H1 (cell line): ENCODE measurements around the gene PNRC1.

Experiments used
- EP300 ChIP-seq, 2 experiments: IDR thresholded peaks; 1 replicate in 1 of 2; 2 replicates in 1 of 2; pipeline ENCODE4 v1.6.1; 2011 to 2012; ENCODE audit warnings: low read depth in 2 of 2, low read length in 2 of 2, mild to moderate bottlenecking in 2 of 2, borderline replicate concordance in 1 of 2, inconsistent platforms in 1 of 2, moderate library complexity in 1 of 2
- EZH2 ChIP-seq: fragments of 200-600 bp; sonication (generic); IDR thresholded peaks from 2 replicates; pipeline ENCODE4 v1.7.1; 2012; ENCODE audit warnings: low read depth, mild to moderate bottlenecking, moderate library complexity, low read length, inconsistent platforms; ENCODE audit not compliant: severe bottlenecking
- GABPA ChIP-seq: IDR thresholded peaks from 2 replicates; pipeline ENCODE4 v1.6.1; 2011; ENCODE audit warnings: mild to moderate bottlenecking, low read length, moderate library complexity, borderline replicate concordance; ENCODE audit not compliant: insufficient read depth
- JUN ChIP-seq: IDR thresholded peaks from 2 replicates; pipeline ENCODE4 v1.6.1; 2011; ENCODE audit warnings: low read depth, mild to moderate bottlenecking, improper control_type of control experiment, low read length
- JUND ChIP-seq: IDR thresholded peaks from 2 replicates; pipeline ENCODE4 v1.6.1; 2011; ENCODE audit warnings: mild to moderate bottlenecking, improper control_type of control experiment, low read length
- NRF1 ChIP-seq: IDR thresholded peaks from 2 replicates; pipeline ENCODE4 v1.6.1; 2011; ENCODE audit warnings: mild to moderate bottlenecking, low read depth, low read length, improper control_type of control experiment
- PHF8 ChIP-seq: fragments of 200-600 bp; sonication (generic); conservative IDR thresholded peaks from 2 replicates; pipeline ENCODE4 v1.7.1; 2012; ENCODE audit warnings: low read depth, mild to moderate bottlenecking, inconsistent platforms, low read length, moderate library complexity
- RAD21 ChIP-seq, 2 experiments: IDR thresholded peaks in 1 of 2; conservative IDR thresholded peaks in 1 of 2; 2 replicates each; pipeline ENCODE4 v1.6.1; 2011; ENCODE audit warnings: low read depth in 2 of 2, low read length in 2 of 2, improper control_type of control experiment in 1 of 2, inconsistent platforms in 1 of 2, mild to moderate bottlenecking in 1 of 2, moderate library complexity in 1 of 2
- SP2 ChIP-seq: IDR thresholded peaks from 2 replicates; pipeline ENCODE4 v1.6.1; 2012; ENCODE audit warnings: mild to moderate bottlenecking, low read length, inconsistent platforms
- TAF1 ChIP-seq: IDR thresholded peaks from 2 replicates; pipeline ENCODE4 v1.6.1; 2011; ENCODE audit warnings: mild to moderate bottlenecking, low read depth, low read length
- TCF12 ChIP-seq: IDR thresholded peaks from 2 replicates; pipeline ENCODE4 v1.6.1; 2011; ENCODE audit warnings: low read depth, mild to moderate bottlenecking, low read length
- ZNF274 ChIP-seq: IDR thresholded peaks from 2 replicates; pipeline ENCODE4 v1.7.0; 2012; ENCODE audit warnings: low read length, borderline replicate concordance; ENCODE audit errors: extremely low read depth
- TF ChIP-seq, protein P1 (sequence below), 3 experiments: IDR thresholded peaks; 1 replicate in 2 of 3; 2 replicates in 1 of 3; pipeline versions ENCODE4 v1.5.1 to v1.6.1; 2011; ENCODE audit warnings: low read length in 3 of 3, mild to moderate bottlenecking in 3 of 3, inconsistent platforms in 2 of 3, low read depth in 1 of 3, moderate library complexity in 1 of 3; ENCODE audit not compliant: insufficient read depth in 1 of 3; ENCODE audit errors: control extremely low read depth in 1 of 3
- TF ChIP-seq, protein P2 (sequence below): IDR thresholded peaks from 2 replicates; pipeline ENCODE4 v1.6.1; 2012; ENCODE audit warnings: low read length, inconsistent platforms

DNA sequence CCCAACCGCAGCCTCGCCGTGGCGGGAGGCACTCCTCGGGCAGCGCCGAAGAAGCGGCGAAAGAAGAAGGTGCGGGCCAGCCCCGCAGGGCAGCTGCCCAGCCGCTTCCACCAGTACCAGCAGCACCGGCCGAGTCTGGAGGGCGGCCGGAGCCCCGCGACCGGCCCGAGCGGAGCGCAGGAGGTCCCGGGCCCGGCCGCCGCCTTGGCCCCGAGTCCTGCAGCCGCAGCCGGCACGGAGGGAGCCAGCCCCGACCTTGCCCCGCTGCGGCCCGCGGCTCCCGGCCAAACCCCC is 525 bp downstream of the PNRC1 start:
- TF ChIP-seq TCF12 (no peak), ZNF274 (no peak), TAF1 (0 out of 2 replicates have a peak, but pooled peaks have one; percentile 5), RAD21 (IDR thresholded peaks at IDR 0.05 in 1 of 2, conservative IDR thresholded peaks at IDR 0.05 in 1 of 2; ENCODE audit: low read depth in 2 of 2, low read length in 2 of 2) (no peak), EP300 (IDR thresholded peaks at IDR 0.05; ENCODE audit: borderline replicate concordance in 1 of 2, low read depth in 2 of 2, low read length in 2 of 2) (no peak), GABPA (no peak), NRF1 (no peak), JUN (no peak), EZH2 (no peak), SP2 (no peak), JUND (no peak), PHF8 (no peak; the same call in 1 of the 2 replicates)
- TF ChIP-seq, protein P1, sequence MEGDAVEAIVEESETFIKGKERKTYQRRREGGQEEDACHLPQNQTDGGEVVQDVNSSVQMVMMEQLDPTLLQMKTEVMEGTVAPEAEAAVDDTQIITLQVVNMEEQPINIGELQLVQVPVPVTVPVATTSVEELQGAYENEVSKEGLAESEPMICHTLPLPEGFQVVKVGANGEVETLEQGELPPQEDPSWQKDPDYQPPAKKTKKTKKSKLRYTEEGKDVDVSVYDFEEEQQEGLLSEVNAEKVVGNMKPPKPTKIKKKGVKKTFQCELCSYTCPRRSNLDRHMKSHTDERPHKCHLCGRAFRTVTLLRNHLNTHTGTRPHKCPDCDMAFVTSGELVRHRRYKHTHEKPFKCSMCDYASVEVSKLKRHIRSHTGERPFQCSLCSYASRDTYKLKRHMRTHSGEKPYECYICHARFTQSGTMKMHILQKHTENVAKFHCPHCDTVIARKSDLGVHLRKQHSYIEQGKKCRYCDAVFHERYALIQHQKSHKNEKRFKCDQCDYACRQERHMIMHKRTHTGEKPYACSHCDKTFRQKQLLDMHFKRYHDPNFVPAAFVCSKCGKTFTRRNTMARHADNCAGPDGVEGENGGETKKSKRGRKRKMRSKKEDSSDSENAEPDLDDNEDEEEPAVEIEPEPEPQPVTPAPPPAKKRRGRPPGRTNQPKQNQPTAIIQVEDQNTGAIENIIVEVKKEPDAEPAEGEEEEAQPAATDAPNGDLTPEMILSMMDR (IDR thresholded peaks at IDR 0.05; ENCODE audit: control extremely low read depth in 1 of 3, insufficient read depth in 1 of 3, low read depth in 1 of 3, low read length in 3 of 3) = no peak
- TF ChIP-seq, protein P2, sequence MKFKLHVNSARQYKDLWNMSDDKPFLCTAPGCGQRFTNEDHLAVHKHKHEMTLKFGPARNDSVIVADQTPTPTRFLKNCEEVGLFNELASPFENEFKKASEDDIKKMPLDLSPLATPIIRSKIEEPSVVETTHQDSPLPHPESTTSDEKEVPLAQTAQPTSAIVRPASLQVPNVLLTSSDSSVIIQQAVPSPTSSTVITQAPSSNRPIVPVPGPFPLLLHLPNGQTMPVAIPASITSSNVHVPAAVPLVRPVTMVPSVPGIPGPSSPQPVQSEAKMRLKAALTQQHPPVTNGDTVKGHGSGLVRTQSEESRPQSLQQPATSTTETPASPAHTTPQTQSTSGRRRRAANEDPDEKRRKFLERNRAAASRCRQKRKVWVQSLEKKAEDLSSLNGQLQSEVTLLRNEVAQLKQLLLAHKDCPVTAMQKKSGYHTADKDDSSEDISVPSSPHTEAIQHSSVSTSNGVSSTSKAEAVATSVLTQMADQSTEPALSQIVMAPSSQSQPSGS = no peak
